Activated CD4-positive, alpha-beta T cell treated with anti-CD3 and anti-CD28 coated beads for 36 hours (primary cell): Measurements from ENCODE around the gene DET1. TPM values are rescaled to one million over a fixed set of nuclear protein-coding genes. Genes with fewer than 3 reads are reported as not detected.

Source experiments
- ATAC-seq: fragments of 200-7000 bp; cut with Tn5 transposase; one replicate; pipeline ENCODE4 v1.10.0; 2021; ENCODE audit warnings: mild to moderate bottlenecking, moderate library complexity
- CTCF ChIA-PET: fragments of 350-600 bp; sonication (Branson Sonifier 250); formaldehyde crosslinking; loops from one replicate; lab custom pipeline; 2021; ENCODE audit warnings: antibody characterized with exemption; lab: Charles Lee
- POLR2A ChIA-PET: fragments of 350-600 bp; sonication (Branson Sonifier 250); formaldehyde crosslinking; loops from one replicate; lab custom pipeline; 2021; ENCODE audit warnings: antibody characterized with exemption, inconsistent platforms; lab: Charles Lee
- DNase-seq: peaks from one replicate; pipeline ENCODE4 v3.0.0-alpha.2; 2020
- H3K27ac Mint-ChIP-seq: one replicate; pipeline ENCODE4 v1.8.0; 2021; ENCODE audit warnings: mixed read lengths
- H3K27me3 Mint-ChIP-seq: one replicate; pipeline ENCODE4 v1.8.0; 2021; ENCODE audit warnings: mixed read lengths
- H3K36me3 Mint-ChIP-seq: one replicate; pipeline ENCODE4 v1.8.0; 2021; ENCODE audit warnings: low read depth, mixed read lengths
- H3K4me1 Mint-ChIP-seq: one replicate; pipeline ENCODE4 v1.8.0; 2021; ENCODE audit warnings: mixed read lengths
- H3K4me3 Mint-ChIP-seq: one replicate; pipeline ENCODE4 v1.8.0; 2021; ENCODE audit warnings: mild to moderate bottlenecking, moderate library complexity, mixed read lengths
- H3K9me3 Mint-ChIP-seq: one replicate; pipeline ENCODE4 v1.8.0; 2021; ENCODE audit warnings: low read depth, mixed read lengths
- intact Hi-C, 2 experiments: fragments of 100-400 bp; cut with DNase I in 1 of 2; cut with micrococcal nuclease in 1 of 2; formaldehyde crosslinking; loops; one replicate each; pipeline versions ENCODE4 v1.14.2 to v1.15.1; 2022 to 2024; cut with DNase I, micrococcal nuclease
- total RNA-seq, 2 experiments: library from RNA; stranded (reverse); gene quantifications; one replicate each; pipeline ENCODE4 v1.2.3, GENCODE V29; 2021

Gene DET1
- total RNA-seq, 2 experiments from 2014 or later = 2.7 to 3.0 TPM

DNA sequence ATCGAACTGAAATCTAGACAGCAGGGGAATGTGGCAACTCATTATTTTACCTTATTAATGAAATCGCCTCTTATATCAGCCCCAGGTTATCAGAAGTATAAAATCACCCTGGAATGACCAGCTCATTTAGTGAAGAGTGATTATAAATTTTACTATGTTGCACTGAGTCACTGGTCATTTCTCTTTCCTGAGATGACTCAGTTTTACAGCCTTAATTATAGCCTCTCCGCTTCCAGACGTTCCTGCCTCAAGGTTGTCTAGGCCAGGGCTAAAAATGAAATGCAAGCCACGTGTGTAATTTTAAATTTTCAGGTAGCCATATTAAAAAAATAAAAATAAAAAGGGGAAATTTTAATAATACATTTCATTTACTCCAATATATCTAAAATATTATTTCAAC lies 33.3 kb downstream of the DET1 start:
- Mint-ChIP-seq H3K27me3 (no peaks in the 10 kb centered on the region), H3K4me3 (no peak overlapping the region), H3K4me1 (peaks cover 4% of the 10 kb centered on the region), H3K36me3 (peaks cover 16% of the 10 kb centered on the region), H3K9me3 (no peaks in the 10 kb centered on the region), H3K27ac (no peak overlapping the region)
- intact Hi-C loops = no loop called here
- ATAC-seq (no peak), DNase-seq (no peak)
- POLR2A ChIA-PET = no interaction called here
- CTCF ChIA-PET = no interaction called here

DNA sequence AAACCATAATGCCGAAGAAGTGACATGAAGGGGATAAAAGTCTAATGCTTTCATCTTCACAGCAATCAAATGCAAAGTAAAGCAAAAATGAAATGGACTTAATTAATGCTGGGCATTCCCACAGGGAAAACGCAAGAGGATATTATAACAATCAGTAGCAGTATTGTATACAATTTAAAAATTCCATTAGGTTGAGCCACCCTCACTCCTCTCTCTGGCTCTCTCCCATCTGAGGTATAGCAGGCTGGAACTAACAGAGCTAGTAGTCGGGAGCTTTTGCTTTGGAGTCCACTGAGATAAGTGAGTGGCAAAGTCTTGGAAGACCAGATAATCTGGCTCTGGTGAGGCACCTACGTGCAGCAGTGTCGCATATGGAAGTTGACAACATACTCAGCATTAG lies 33.9 kb downstream of the DET1 start:
- DNase-seq (no peak), ATAC-seq (no peak)
- POLR2A ChIA-PET = no interaction called here
- H3K27me3 Mint-ChIP-seq = no peaks in the 10 kb centered on the region
- CTCF ChIA-PET = no interaction called here
- H3K36me3 Mint-ChIP-seq = peaks cover 16% of the 10 kb centered on the region
- peaks cover 4% of the 10 kb centered on the region for H3K4me1 Mint-ChIP-seq
- H3K27ac Mint-ChIP-seq = no peak overlapping the region
- intact Hi-C loops = no loop called here
- no peak overlapping the region for H3K4me3 Mint-ChIP-seq
- no peaks in the 10 kb centered on the region for H3K9me3 Mint-ChIP-seq

DNA sequence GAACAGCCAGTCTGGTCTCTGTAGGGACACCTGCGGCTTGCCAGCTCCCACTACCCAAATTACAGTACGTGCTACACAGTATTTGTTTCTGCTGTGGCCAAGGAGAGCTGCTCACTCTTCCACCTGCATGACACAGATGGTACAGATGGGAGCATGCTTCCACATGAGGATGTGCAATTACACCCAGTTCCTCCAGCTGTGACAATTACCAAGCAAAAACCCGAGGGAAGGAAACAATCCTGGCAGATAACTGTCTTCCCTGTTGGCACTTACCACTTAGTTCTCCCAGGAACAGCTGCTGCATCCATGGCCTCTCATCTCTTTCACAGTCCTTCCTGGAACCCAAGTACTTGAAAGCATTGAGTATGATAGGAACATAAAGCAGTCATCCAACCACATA lies 34.4 kb downstream of the DET1 start:
- Mint-ChIP-seq H3K9me3 (no peaks in the 10 kb centered on the region), H3K4me1 (peaks cover 4% of the 10 kb centered on the region), H3K4me3 (no peak overlapping the region), H3K27ac (no peak overlapping the region), H3K36me3 (peaks cover 16% of the 10 kb centered on the region), H3K27me3 (no peaks in the 10 kb centered on the region)
- ATAC-seq (no peak), DNase-seq (no peak)
- intact Hi-C loops = no loop called here
- ChIA-PET POLR2A (no interaction called here), CTCF (no interaction called here)

DNA sequence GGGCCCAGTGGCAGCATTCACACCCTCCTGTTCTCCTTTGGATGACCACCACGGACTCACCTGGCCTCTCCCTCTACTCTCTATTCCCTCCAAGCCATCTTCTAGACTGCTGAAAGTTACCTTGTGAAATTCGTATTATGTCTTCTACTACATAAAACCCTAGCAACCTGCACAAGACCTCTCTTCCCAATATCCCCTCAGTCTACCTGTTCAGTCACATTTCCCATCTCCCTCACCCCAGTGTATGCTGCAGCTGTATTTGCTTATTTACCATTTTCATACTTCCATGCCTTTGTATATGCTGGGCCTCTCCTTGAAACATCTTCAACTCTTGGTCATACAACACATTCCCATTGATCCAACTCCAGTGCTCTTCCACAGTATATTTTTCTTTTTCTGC lies 35.3 kb downstream of the DET1 start:
- Mint-ChIP-seq H3K9me3 (no peaks in the 10 kb centered on the region), H3K36me3 (peaks cover 15% of the 10 kb centered on the region), H3K27ac (no peak overlapping the region), H3K4me3 (no peak overlapping the region), H3K4me1 (peaks cover 4% of the 10 kb centered on the region), H3K27me3 (no peaks in the 10 kb centered on the region)
- DNase-seq = no peak
- no peak for ATAC-seq
- intact Hi-C loops = no loop called here
- CTCF ChIA-PET = no interaction called here
- POLR2A ChIA-PET = no interaction called here

DNA sequence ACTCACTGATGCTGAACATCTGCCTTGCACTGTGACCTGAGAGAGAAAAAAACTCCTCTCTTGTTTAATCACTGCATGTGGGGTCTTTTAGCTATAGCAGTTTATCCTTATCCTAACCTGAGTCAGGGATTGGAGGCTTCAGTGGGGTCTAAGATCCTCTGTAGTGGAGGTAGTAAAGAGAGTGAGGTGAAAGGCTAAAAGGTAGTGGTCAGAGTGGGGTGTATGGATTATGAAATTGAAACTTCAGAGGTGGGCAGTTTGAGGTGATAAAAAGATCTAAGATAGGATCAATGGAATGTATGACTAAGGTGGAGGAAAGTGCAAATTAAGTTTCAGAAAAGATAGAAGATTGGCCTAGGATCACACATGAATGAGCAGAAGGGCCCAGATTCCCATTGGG lies 36.5 kb downstream of the DET1 start:
- H3K4me3 Mint-ChIP-seq = no peak overlapping the region
- H3K9me3 Mint-ChIP-seq = no peaks in the 10 kb centered on the region
- CTCF ChIA-PET = no interaction called here
- POLR2A ChIA-PET = no interaction called here
- H3K27me3 Mint-ChIP-seq = no peaks in the 10 kb centered on the region
- H3K36me3 Mint-ChIP-seq = peaks cover 13% of the 10 kb centered on the region
- DNase-seq (no peak), ATAC-seq (no peak)
- peaks cover 4% of the 10 kb centered on the region for H3K4me1 Mint-ChIP-seq
- intact Hi-C loops = no loop called here
- no peak overlapping the region for H3K27ac Mint-ChIP-seq

DNA sequence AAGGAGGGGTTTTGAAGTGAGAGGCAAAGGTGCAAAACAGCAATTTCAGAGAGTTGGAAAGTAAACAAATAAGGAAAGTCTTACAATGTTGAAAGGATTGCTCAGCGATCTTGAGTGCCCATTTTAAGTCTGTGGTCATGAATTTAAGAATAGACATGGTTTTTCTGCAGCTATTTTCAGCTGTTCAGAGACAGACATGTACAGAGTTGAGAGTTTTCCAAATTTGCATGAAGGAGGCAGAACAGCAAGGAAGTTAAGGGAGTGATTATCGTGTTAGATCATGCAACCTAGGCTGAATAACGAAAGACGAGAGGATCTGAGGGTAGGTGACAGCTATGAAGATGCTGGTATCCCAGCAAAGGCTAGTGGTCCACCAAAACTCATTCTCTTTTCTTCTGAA lies 37.2 kb downstream of the DET1 start:
- no peaks in the 10 kb centered on the region for H3K27me3 Mint-ChIP-seq
- H3K9me3 Mint-ChIP-seq = no peaks in the 10 kb centered on the region
- peaks cover 4% of the 10 kb centered on the region for H3K4me1 Mint-ChIP-seq
- POLR2A ChIA-PET = no interaction called here
- intact Hi-C loops = no loop called here
- CTCF ChIA-PET = interaction anchor here (0.8 kb wide), 1 partner anchor 461 kb away, joined by 3 read pairs; no protein-coding TSS in a partner anchor
- DNase-seq (no peak), ATAC-seq (no peak)
- H3K36me3 Mint-ChIP-seq = peaks cover 13% of the 10 kb centered on the region
- no peak overlapping the region for H3K4me3 Mint-ChIP-seq
- H3K27ac Mint-ChIP-seq = no peak overlapping the region

DNA sequence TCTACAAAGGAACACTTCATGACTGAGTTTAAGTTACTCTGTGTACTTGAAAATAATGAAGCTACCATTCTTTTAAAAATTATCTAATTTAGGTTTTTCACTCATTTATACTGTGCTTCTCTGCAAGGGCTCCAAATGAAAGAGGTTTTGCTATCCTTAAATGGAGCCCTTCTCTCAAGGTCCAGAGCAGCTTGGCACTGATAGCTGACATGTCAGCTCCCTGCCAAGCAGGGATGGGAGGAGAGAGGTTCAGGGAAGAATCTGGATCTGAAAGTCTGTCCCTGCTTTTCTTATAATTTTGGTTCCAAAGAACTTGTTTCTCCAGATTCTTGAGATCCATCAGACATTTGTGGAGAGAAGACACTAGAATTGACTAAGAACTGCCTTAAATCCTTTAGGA lies 39.9 kb downstream of the DET1 start:
- POLR2A ChIA-PET = interaction anchor here (0.7 kb wide), 1 partner anchor 154 kb away, joined by 4 read pairs; no protein-coding TSS in a partner anchor
- peaks cover 9% of the 10 kb centered on the region for H3K36me3 Mint-ChIP-seq
- H3K4me3 Mint-ChIP-seq = no peak overlapping the region
- ATAC-seq = no peak
- H3K4me1 Mint-ChIP-seq = peaks cover 4% of the 10 kb centered on the region
- H3K27me3 Mint-ChIP-seq = no peaks in the 10 kb centered on the region
- no peaks in the 10 kb centered on the region for H3K9me3 Mint-ChIP-seq
- intact Hi-C loops = no loop called here
- CTCF ChIA-PET = interaction anchor here (0.6 kb wide), 1 partner anchor 80 kb away, joined by 3 read pairs; no protein-coding TSS in a partner anchor
- DNase-seq = no peak
- H3K27ac Mint-ChIP-seq = no peak overlapping the region

DNA sequence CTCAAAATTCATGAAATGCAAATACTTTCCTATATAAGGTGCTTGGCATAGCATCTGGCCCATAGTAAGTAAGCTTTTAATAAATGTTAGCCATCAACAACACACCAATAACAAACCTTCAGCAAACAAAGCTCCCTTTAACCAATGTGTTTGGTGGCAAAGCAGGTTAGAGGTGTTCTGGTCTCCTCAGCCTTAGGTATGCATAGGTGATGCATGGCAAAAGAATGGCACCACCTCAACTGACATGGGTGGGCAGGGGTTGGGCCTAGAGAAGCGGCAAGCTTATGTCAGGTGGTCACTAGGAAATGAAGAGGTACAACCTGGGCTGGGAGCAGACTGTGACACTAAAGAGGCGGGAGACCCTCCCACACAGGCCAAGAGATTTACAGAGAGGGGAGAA lies 40.8 kb downstream of the DET1 start:
- ChIA-PET CTCF (no interaction called here), POLR2A (no interaction called here)
- intact Hi-C loops = no loop called here
- Mint-ChIP-seq H3K9me3 (no peaks in the 10 kb centered on the region), H3K4me1 (peaks cover 4% of the 10 kb centered on the region), H3K4me3 (no peak overlapping the region), H3K27ac (no peak overlapping the region), H3K27me3 (no peaks in the 10 kb centered on the region), H3K36me3 (peaks cover 3% of the 10 kb centered on the region)
- DNase-seq (no peak), ATAC-seq (no peak)

DNA sequence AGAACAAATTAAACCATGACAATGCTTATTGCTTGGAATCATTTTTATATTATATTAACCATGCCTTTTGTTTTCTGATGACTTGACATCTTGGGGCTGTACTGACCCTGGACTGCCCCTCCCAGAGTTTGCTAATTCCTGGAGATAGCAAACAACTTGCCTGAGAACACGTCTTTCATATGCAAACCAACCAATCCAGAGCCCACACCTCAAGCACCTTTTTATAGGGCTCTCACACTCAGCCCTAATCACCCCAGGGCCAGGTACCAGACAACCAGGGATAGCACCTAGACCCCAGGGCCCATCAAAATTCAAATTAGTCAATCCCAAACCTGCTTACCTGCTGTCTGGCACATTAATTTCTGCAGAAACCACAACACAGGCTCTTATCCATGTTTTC lies 42.0 kb downstream of the DET1 start:
- ATAC-seq = no peak

DNA sequence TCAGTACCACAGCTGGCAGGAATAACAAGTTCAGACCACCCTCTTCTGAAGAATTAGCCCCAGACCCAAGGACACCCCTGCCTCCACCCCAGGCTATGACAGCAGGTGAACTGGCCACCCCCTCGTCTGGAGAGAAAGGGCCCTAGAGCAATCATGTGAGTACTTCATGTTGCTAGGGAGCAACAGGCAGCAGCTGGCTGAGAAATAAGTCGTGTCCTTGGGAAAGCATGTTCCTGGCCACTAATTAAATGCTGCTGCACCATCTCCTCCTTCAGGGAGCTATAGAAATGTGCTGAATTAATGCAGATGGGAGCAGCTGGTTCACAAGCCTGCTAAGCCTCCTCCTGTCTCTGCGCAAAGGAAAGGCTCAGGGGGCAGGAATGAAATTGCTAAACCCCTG lies 47.5 kb downstream of the DET1 start:
- peaks cover 4% of the 10 kb centered on the region for H3K36me3 Mint-ChIP-seq
- DNase-seq (no peak), ATAC-seq (no peak)
- no peaks in the 10 kb centered on the region for H3K9me3 Mint-ChIP-seq
- no peaks in the 10 kb centered on the region for H3K27me3 Mint-ChIP-seq
- no peaks in the 10 kb centered on the region for H3K4me1 Mint-ChIP-seq
- H3K4me3 Mint-ChIP-seq = no peak overlapping the region
- H3K27ac Mint-ChIP-seq = no peak overlapping the region
- ChIA-PET CTCF (no interaction called here), POLR2A (no interaction called here)
- intact Hi-C loops = no loop called here

More for the DNA sequence above, 42.0 kb downstream of the DET1 start:
- no peak overlapping the region for H3K27ac Mint-ChIP-seq
- no peaks in the 10 kb centered on the region for H3K9me3 Mint-ChIP-seq
- no peak overlapping the region for H3K4me3 Mint-ChIP-seq
- DNase-seq = no peak
- H3K27me3 Mint-ChIP-seq = no peaks in the 10 kb centered on the region
- peaks cover 3% of the 10 kb centered on the region for H3K36me3 Mint-ChIP-seq
- intact Hi-C loops = no loop called here
- CTCF ChIA-PET = no interaction called here
- POLR2A ChIA-PET = no interaction called here
- H3K4me1 Mint-ChIP-seq = no peaks in the 10 kb centered on the region

DNA sequence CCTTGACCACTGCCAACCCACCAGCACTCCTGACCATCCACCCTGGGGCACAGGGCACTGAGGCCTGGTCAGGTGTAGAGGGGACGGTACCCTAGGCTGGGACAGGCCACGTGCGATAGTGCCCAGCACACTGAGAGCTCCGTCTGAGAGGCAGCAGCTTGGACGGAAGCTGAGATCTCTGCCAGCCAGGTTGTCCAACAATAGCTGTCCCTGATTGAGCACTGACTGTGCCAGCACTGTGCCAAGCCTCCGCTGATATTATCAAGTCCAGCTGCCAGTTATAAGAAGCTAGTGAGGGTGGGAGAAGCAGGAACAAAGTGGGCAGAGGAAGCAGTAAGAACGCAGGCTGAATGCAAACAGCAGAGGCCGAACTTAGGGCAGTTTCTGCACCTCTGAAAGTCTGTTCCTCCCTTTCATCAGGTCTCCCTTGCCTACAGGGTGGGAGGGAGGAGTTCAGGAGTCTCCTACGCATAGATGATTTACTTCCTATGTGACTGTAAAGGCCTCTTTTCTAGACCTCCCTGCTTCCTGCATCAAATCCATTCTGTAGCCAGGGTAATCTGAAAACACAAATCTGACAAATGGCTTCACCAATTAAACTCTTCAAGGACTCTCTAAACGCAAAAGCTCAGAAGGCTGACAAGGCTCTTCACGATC lies 49.2 kb downstream of the DET1 start:
- peaks cover 2% of the 10 kb centered on the region for H3K36me3 Mint-ChIP-seq
- ChIA-PET CTCF (no interaction called here), POLR2A (no interaction called here)
- H3K4me3 Mint-ChIP-seq = no peak overlapping the region
- ATAC-seq (no peak), DNase-seq (no peak)
- H3K27ac Mint-ChIP-seq = no peak overlapping the region
- H3K9me3 Mint-ChIP-seq = no peaks in the 10 kb centered on the region
- intact Hi-C loops = no loop called here
- no peaks in the 10 kb centered on the region for H3K4me1 Mint-ChIP-seq
- H3K27me3 Mint-ChIP-seq = no peaks in the 10 kb centered on the region

DNA sequence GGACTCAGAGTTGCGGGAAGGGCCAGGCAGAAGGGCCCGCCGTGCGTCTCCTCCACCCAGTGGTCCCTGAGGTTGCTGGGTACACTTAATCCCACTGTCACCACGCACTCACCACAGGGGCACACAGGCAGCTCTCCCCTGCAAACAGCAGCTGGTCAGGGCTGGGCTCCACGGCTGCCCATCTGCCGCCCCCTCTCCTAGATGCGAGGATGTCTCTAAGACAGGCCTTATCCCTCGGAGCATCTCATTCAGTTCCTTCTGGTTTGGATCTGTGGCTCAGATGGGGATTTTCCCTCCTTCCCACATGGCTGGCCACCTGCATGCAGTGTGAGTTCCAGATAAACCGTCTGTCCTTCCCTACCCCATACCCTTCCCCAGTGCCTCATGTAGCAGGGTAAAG lies 52.6 kb downstream of the DET1 start:
- intact Hi-C loops = no loop called here
- ChIA-PET POLR2A (interaction anchor here (0.7 kb wide), 1 partner anchor 38 kb away, joined by 4 read pairs; no protein-coding TSS in a partner anchor), CTCF (no interaction called here)
- H3K4me1 Mint-ChIP-seq = no peaks in the 10 kb centered on the region
- peaks cover 5% of the 10 kb centered on the region for H3K36me3 Mint-ChIP-seq
- ATAC-seq = no peak
- no peak overlapping the region for H3K27ac Mint-ChIP-seq
- no peak for DNase-seq
- no peaks in the 10 kb centered on the region for H3K27me3 Mint-ChIP-seq
- no peaks in the 10 kb centered on the region for H3K9me3 Mint-ChIP-seq
- no peak overlapping the region for H3K4me3 Mint-ChIP-seq
